A549 (cell line): ENCODE results near the gene GNL3L. TPM values are rescaled to one million over a fixed set of nuclear protein-coding genes. Genes with fewer than 3 reads are reported as not detected.
A peak's percentile ranks its signal among the peaks of the same experiment; 100 is the strongest.

Source experiments
- ATAC-seq, 2 experiments: fragments of 200-7000 bp in 1 of 2; fragments of >200 bp in 1 of 2; cut with Nextera tagmentation in 1 of 2; cut with Tn5 transposase in 1 of 2; 3 replicates each; pipeline versions ENCODE4 v1.8.0 to v1.9.1; 2018 to 2020; ENCODE audit warnings: mild to moderate bottlenecking in 1 of 2, moderate library complexity in 1 of 2
- CTCF ChIA-PET: fragments of 300-600 bp; sonication (Branson Sonifier 250); formaldehyde crosslinking; extraction: SDS; loops from one replicate; lab custom pipeline; 2021; ENCODE audit warnings: antibody characterized with exemption, inconsistent platforms; lab: Yijun Ruan, JAX
- POLR2A ChIA-PET: fragments of 350-600 bp; formaldehyde crosslinking; extraction: SDS; loops from one replicate; lab custom pipeline; 2021; ENCODE audit warnings: antibody characterized with exemption, inconsistent platforms; lab: Yijun Ruan, JAX
- DNase-seq, 2 experiments: peaks; one replicate each; pipeline versions ENCODE4 v3.0.0 to v3.0.0-alpha.2; 2011 to 2016; ENCODE audit warnings: low read depth in 1 of 2, low spot score in 1 of 2
- FAIRE-seq: peaks from 2 replicates; lab custom pipeline; 2011; peaks lifted over from hg19 to GRCh38; lab: Jason Lieb, UNC
- H3K27ac ChIP-seq, 2 experiments: fragments of >200 bp; sonication (Bioruptor Twin); formaldehyde crosslinking; 3 replicates each; pipeline ENCODE4 v1.5.1; 2016 to 2017
- H3K4me1 ChIP-seq: fragments of >200 bp; sonication (Bioruptor Twin); formaldehyde crosslinking; 3 replicates; pipeline ENCODE4 v1.6.1; 2016
- H3K4me2 ChIP-seq: fragments of >200 bp; sonication (Bioruptor Twin); formaldehyde crosslinking; 3 replicates; pipeline ENCODE4 v1.6.1; 2016
- H3K4me3 ChIP-seq: fragments of >200 bp; sonication (Bioruptor Twin); formaldehyde crosslinking; 3 replicates; pipeline ENCODE4 v1.5.1; 2016
- H3K9me3 ChIP-seq: fragments of >200 bp; sonication (Bioruptor Twin); formaldehyde crosslinking; 3 replicates; pipeline ENCODE4 v1.6.1; 2016
- BHLHE40 ChIP-seq: IDR thresholded peaks from 2 replicates; pipeline ENCODE4 v1.6.1; 2012; ENCODE audit warnings: low read depth, low read length, inconsistent platforms
- CBX8 ChIP-seq: fragments of 200-600 bp; sonication (generic); IDR thresholded peaks from 2 replicates; pipeline ENCODE4 v1.6.1; 2016
- CEBPB ChIP-seq, 2 experiments: fragments of >200 bp in 1 of 2; sonication (Bioruptor Twin) in 1 of 2; formaldehyde crosslinking in 1 of 2; IDR thresholded peaks; 2 replicates each; pipeline ENCODE4 v1.6.1; 2012 to 2016
- CHD2 ChIP-seq: fragments of 150-350 bp; IDR thresholded peaks from 2 replicates; pipeline ENCODE4 v1.6.1; 2014; ENCODE audit warnings: low read length; ENCODE audit not compliant: partially characterized antibody
- EHF ChIP-seq: fragments of 250-450 bp; sonication (Bioruptor Pico); IDR thresholded peaks from 2 replicates; pipeline ENCODE4 v1.5.0; 2020; ENCODE audit warnings: mild to moderate bottlenecking
- EHMT2 ChIP-seq: fragments of 200-600 bp; sonication (generic); IDR thresholded peaks from 2 replicates; pipeline ENCODE4 v1.6.1; 2016; ENCODE audit warnings: antibody characterized with exemption, low read depth, mild to moderate bottlenecking, moderate library complexity
- EP300 ChIP-seq, 2 experiments: fragments of >200 bp; sonication (Bioruptor Twin); formaldehyde crosslinking; IDR thresholded peaks; 2 replicates in 1 of 2; 3 replicates in 1 of 2; pipeline ENCODE4 v1.6.1; 2016 to 2017
- FOSL2 ChIP-seq, 2 experiments: fragments of 450-650 bp in 1 of 2; fragments of >200 bp in 1 of 2; sonication (Bioruptor Twin) in 1 of 2; formaldehyde crosslinking; IDR thresholded peaks; 2 replicates each; pipeline versions ENCODE4 v1.5.0 to v1.6.1; 2016 to 2020; ENCODE audit warnings: mild to moderate bottlenecking in 1 of 2, moderate library complexity in 1 of 2
- HDAC2 ChIP-seq: fragments of 200-600 bp; sonication (generic); IDR thresholded peaks from 2 replicates; pipeline ENCODE4 v1.6.1; 2016
- HEYL ChIP-seq: fragments of 250-450 bp; sonication (Bioruptor Pico); IDR thresholded peaks from 2 replicates; pipeline ENCODE4 v1.8.0; 2021; ENCODE audit warnings: mild to moderate bottlenecking, moderate library complexity
- HOXA7 ChIP-seq: fragments of 250-450 bp; sonication (Bioruptor Pico); IDR thresholded peaks from 2 replicates; pipeline ENCODE4 v1.5.0; 2020; ENCODE audit warnings: mild to moderate bottlenecking, moderate library complexity
- JUN ChIP-seq, 2 experiments: fragments of >200 bp; sonication (Bioruptor Twin); formaldehyde crosslinking; IDR thresholded peaks; 2 replicates in 1 of 2; 3 replicates in 1 of 2; pipeline ENCODE4 v1.6.1; 2016 to 2017
- KDM1A ChIP-seq: fragments of 200-600 bp; sonication (generic); IDR thresholded peaks from 2 replicates; pipeline ENCODE4 v1.6.1; 2016; ENCODE audit warnings: low read depth, mild to moderate bottlenecking
- KDM5A ChIP-seq: fragments of 200-600 bp; sonication (generic); IDR thresholded peaks from 2 replicates; pipeline ENCODE4 v1.6.1; 2016; ENCODE audit warnings: antibody characterized with exemption, mild to moderate bottlenecking
- MAFK ChIP-seq: fragments of 450-650 bp; IDR thresholded peaks from 2 replicates; pipeline ENCODE4 v1.6.1; 2014; ENCODE audit not compliant: partially characterized antibody
- MAZ ChIP-seq: fragments of 150-350 bp; IDR thresholded peaks from 2 replicates; pipeline ENCODE4 v1.6.1; 2014; ENCODE audit warnings: antibody characterized with exemption, low read depth, low read length, borderline replicate concordance
- MYC ChIP-seq: IDR thresholded peaks from 2 replicates; pipeline ENCODE4 v1.6.1; 2012; ENCODE audit warnings: mild to moderate bottlenecking, inconsistent platforms, low read length, improper control_type of control experiment, borderline replicate concordance
- NR3C1 ChIP-seq: fragments of >200 bp; sonication (Bioruptor Twin); formaldehyde crosslinking; IDR thresholded peaks from 3 replicates; pipeline ENCODE4 v1.6.1; 2017
- PHF8 ChIP-seq: fragments of 200-600 bp; sonication (generic); IDR thresholded peaks from 2 replicates; pipeline ENCODE4 v1.6.1; 2016; ENCODE audit warnings: low read depth, mild to moderate bottlenecking, antibody characterized with exemption, moderate library complexity, borderline replicate concordance
- RARB ChIP-seq: fragments of 250-450 bp; sonication (Bioruptor Pico); IDR thresholded peaks from 2 replicates; pipeline ENCODE4 v1.8.0; 2021; ENCODE audit warnings: mild to moderate bottlenecking, moderate library complexity
- WGBS: methylation state at CpG from one replicate; pipeline ENCODE4 v1.1.6; 2017; ENCODE audit errors: missing lambda C conversion rate; 5-methylcytosine and 5-hydroxymethylcytosine counted together
- polyA plus RNA-seq, 4 experiments: library from polyadenylated mRNA; depleted of rRNA in 3 of 4; stranded (reverse); fragments of >200 nt; fragmentation: RNase III in 1 of 4; extraction: RNeasy Plus Mini Kit Qiagen cat#74134 plus additional on column Dnase treatment in 1 of 4; gene quantifications; 2 replicates in 3 of 4; 3 replicates in 1 of 4; pipeline ENCODE4 v1.2.3, GENCODE V29; 2011 to 2017
- TF ChIP-seq, protein P1 (sequence below): IDR thresholded peaks from 2 replicates; pipeline ENCODE4 v1.6.1; 2012; ENCODE audit warnings: low read depth, borderline replicate concordance
- TF ChIP-seq, protein P2 (sequence below): fragments of 250-450 bp; sonication (Bioruptor Pico); IDR thresholded peaks from 2 replicates; pipeline ENCODE4 v1.5.0; 2021; ENCODE audit warnings: mild to moderate bottlenecking, moderate library complexity, borderline replicate concordance
- TF ChIP-seq, protein P3 (sequence below): fragments of >200 bp; sonication (Bioruptor Twin); formaldehyde crosslinking; IDR thresholded peaks from 3 replicates; pipeline ENCODE4 v1.6.1; 2016
- TF ChIP-seq, protein P4 (sequence below): IDR thresholded peaks from 2 replicates; pipeline ENCODE4 v1.6.1; 2012
- TF ChIP-seq, protein P5 (sequence below): fragments of 150-350 bp; IDR thresholded peaks from 2 replicates; pipeline ENCODE4 v1.6.1; 2014; ENCODE audit warnings: low read depth, mild to moderate bottlenecking, low read length

Gene GNL3L
- polyA plus RNA-seq, 2 of the 4 experiments (the other 2 are of a cell fraction), result 20.7 to 51.9 TPM

DNA sequence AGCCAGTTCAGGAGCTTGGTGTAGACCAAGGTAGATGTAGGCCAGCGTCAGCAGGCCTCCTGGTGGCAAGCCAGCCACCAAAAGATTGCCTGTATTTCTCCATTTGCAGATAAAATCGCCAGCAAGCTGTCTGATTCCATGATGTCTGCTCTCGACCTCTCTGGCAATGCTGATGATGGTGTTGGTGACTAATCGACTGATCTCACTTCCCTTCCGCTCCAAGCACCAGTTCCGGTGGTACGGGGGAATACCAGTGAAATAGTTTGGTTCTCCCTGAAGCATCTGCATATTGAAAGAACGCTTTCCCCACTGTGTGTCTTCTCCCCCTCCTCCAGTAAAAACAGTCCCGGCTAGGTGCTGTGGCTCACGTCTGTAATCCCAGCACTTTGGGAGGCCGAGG, 30.4 kb downstream of the GNL3L start:
- DNase-seq, result no peak
- ChIA-PET POLR2A (no interaction called here), CTCF (no interaction called here)

DNA sequence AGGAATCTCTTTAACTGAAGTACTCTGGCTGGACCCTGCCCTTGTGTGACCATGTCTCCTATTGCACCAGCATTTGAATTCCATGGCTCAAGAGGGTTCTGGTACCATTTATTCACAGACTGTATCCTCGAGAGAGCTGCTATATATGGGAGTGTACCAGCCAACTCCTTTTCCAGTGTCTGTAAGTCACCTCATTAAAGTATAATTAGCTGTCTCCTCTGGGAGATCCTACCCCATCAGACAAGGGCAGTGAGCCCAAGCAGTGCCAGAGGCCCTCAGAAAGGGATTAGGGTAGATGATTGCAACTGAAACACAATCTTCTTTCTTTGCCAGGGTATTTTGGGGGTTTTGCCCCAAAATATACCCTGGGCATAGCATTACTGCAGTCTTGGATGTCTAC, 31.6 kb downstream of the GNL3L start:
- 88% methylated on average over 1 of the region's 1 CpG for WGBS
- FAIRE-seq, result no peak
- TF ChIP-seq FOSL2 (IDR thresholded peaks at IDR 0.05) (no peak), FOSL2 (CRISPR knock-in tag; IDR thresholded peaks at IDR 0.05) (no peak), KDM1A (no peak)
- TF ChIP-seq, protein P1, sequence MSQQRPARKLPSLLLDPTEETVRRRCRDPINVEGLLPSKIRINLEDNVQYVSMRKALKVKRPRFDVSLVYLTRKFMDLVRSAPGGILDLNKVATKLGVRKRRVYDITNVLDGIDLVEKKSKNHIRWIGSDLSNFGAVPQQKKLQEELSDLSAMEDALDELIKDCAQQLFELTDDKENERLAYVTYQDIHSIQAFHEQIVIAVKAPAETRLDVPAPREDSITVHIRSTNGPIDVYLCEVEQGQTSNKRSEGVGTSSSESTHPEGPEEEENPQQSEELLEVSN, result no peak
- TF ChIP-seq, protein P2, sequence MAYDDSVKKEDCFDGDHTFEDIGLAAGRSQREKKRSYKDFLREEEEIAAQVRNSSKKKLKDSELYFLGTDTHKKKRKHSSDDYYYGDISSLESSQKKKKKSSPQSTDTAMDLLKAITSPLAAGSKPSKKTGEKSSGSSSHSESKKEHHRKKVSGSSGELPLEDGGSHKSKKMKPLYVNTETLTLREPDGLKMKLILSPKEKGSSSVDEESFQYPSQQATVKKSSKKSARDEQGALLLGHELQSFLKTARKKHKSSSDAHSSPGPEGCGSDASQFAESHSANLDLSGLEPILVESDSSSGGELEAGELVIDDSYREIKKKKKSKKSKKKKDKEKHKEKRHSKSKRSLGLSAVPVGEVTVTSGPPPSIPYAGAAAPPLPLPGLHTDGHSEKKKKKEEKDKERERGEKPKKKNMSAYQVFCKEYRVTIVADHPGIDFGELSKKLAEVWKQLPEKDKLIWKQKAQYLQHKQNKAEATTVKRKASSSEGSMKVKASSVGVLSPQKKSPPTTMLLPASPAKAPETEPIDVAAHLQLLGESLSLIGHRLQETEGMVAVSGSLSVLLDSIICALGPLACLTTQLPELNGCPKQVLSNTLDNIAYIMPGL (CRISPR knock-in tag), result no peak
- ChIA-PET POLR2A (no interaction called here), CTCF (no interaction called here)
- no peak for ATAC-seq
- no peak overlapping the region for H3K4me3 ChIP-seq
- no peak overlapping the region for H3K27ac ChIP-seq
- no peak for DNase-seq
- no peaks in the 10 kb centered on the region for H3K4me1 ChIP-seq
- no peaks in the 10 kb centered on the region for H3K9me3 ChIP-seq
- no peak overlapping the region for H3K4me2 ChIP-seq

More for the DNA sequence above, 30.4 kb downstream of the GNL3L start:
- Histone ChIP-seq H3K4me2 (no peak overlapping the region), H3K27ac (no peak overlapping the region), H3K9me3 (no peaks in the 10 kb centered on the region), H3K4me1 (no peaks in the 10 kb centered on the region), H3K4me3 (no peak overlapping the region)
- no peak for TF ChIP-seq HDAC2
- TF ChIP-seq NR3C1, result no peak
- TF ChIP-seq KDM1A, result no peak
- TF ChIP-seq EHMT2, result no peak
- no peak for TF ChIP-seq CHD2
- TF ChIP-seq, protein P3, sequence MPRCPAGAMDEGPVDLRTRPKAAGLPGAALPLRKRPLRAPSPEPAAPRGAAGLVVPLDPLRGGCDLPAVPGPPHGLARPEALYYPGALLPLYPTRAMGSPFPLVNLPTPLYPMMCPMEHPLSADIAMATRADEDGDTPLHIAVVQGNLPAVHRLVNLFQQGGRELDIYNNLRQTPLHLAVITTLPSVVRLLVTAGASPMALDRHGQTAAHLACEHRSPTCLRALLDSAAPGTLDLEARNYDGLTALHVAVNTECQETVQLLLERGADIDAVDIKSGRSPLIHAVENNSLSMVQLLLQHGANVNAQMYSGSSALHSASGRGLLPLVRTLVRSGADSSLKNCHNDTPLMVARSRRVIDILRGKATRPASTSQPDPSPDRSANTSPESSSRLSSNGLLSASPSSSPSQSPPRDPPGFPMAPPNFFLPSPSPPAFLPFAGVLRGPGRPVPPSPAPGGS, result no peak
- ATAC-seq (0 out of 6 replicates have a peak, but pooled peaks of 1 of the 2 experiments have one; percentile 40), FAIRE-seq (no peak)
- WGBS, result 93% methylated on average over 11 of the region's 11 CpGs

DNA sequence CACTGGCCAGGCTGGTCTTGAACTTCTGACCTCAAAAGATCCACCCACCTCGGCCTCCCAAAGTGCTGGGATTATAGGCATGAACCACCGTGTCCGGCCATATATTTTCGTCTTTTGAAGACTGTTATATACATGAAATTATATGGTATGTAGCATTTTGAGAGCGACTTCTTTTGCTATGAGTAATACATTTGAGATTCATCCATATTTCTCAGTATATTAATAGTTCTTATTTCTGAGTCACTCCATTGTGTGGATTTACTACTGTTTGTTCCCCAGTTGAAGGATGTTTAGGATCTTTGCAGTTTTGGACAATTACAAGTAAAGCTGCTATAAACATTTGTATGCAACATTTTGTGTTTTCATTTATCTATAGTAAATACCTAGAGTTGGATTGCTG, 34.9 kb downstream of the GNL3L start:
- H3K9me3 ChIP-seq, result no peaks in the 10 kb centered on the region
- 95% methylated on average over 5 of the region's 5 CpGs for WGBS
- ATAC-seq (no peak), FAIRE-seq (no peak)
- TF ChIP-seq NR3C1 (no peak), HDAC2 (no peak), RARB (no peak), MAFK (no peak), HEYL (CRISPR knock-in tag) (no peak), JUN (IDR thresholded peaks at IDR 0.05) (no peak), HOXA7 (no peak), FOSL2 (IDR thresholded peaks at IDR 0.05) (no peak), FOSL2 (CRISPR knock-in tag; IDR thresholded peaks at IDR 0.05) (no peak), MYC (no peak), EHF (CRISPR knock-in tag) (no peak), KDM5A (no peak), CBX8 (no peak), BHLHE40 (no peak), EP300 (IDR thresholded peaks at IDR 0.05) (no peak), MAZ (no peak), CEBPB (IDR thresholded peaks at IDR 0.05) (no peak), PHF8 (no peak)
- TF ChIP-seq, protein P4, sequence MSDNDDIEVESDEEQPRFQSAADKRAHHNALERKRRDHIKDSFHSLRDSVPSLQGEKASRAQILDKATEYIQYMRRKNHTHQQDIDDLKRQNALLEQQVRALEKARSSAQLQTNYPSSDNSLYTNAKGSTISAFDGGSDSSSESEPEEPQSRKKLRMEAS, result no peak
- TF ChIP-seq, protein P3, result no peak
- TF ChIP-seq, protein P5, sequence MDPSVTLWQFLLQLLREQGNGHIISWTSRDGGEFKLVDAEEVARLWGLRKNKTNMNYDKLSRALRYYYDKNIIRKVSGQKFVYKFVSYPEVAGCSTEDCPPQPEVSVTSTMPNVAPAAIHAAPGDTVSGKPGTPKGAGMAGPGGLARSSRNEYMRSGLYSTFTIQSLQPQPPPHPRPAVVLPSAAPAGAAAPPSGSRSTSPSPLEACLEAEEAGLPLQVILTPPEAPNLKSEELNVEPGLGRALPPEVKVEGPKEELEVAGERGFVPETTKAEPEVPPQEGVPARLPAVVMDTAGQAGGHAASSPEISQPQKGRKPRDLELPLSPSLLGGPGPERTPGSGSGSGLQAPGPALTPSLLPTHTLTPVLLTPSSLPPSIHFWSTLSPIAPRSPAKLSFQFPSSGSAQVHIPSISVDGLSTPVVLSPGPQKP, result no peak
- TF ChIP-seq, all 56 proteins: peak for 0
- ChIA-PET POLR2A (no interaction called here), CTCF (interaction anchor here (0.6 kb wide), 1 partner anchor 470 kb away, joined by 3 read pairs; no protein-coding TSS in a partner anchor)
- Histone ChIP-seq H3K4me2 (no peak overlapping the region), H3K27ac (no peak overlapping the region), H3K4me3 (no peak overlapping the region), H3K4me1 (no peaks in the 10 kb centered on the region)
- no peak for DNase-seq
